ENCODE results near the gene PHYHIPL.

DNA sequence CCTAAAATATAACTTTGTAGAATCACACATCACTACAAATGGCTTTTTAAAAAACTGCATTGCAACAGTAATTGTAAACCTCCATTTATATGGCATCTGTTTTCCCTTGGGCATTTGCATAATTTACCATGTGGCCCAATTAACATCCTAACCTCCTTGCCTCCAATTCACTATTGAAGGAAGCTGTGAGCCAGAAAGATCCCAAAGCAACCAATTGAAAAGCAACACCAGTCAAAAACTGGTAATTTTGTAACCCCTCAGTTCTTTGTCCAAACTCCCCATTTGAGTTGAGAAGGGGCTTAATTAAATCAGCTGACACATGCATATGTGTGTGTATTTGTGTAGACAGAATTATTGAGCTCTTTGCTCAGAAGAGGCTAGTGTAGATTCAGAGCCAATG is 95.6 kb downstream of the PHYHIPL start:
- TF ChIP-seq CTCF (IDR thresholded peaks at IDR 0.05; ENCODE audit: insufficient read depth, low read depth, low read length): no peak
- no peak for TF ChIP-seq EZH2 (IDR thresholded peaks at IDR 0.05; ENCODE audit: insufficient read depth, low read length)
